SK-N-SH (cell line): Measurements from ENCODE around the gene ATP6V1F. TPM values are rescaled to one million over a fixed set of nuclear protein-coding genes. Genes with fewer than 3 reads are reported as not detected.

Source experiments
- CTCF ChIA-PET: fragments of 300-600, 350-600 bp; formaldehyde crosslinking; extraction: SDS; loops from one replicate; lab custom pipeline; 2021; lab: Yijun Ruan, JAX
- POLR2A ChIA-PET: fragments of 350-600 bp; sonication (Branson Sonifier 250); formaldehyde crosslinking; extraction: SDS; loops from one replicate; lab custom pipeline; 2020; ENCODE audit warnings: antibody characterized with exemption, inconsistent platforms; lab: Yijun Ruan, JAX
- DNase-seq: peaks from one replicate; pipeline ENCODE4 v3.0.0; 2012
- H2AFZ ChIP-seq: fragments of 200-600 bp; sonication (generic); 2 replicates; pipeline ENCODE4 v1.8.1; 2016; ENCODE audit warnings: antibody characterized with exemption, mild to moderate bottlenecking, low read depth
- H3F3A ChIP-seq: fragments of 200-600 bp; sonication (generic); replicated peaks from 2 replicates; pipeline ENCODE3; 2016; ENCODE audit warnings: antibody characterized with exemption, mild to moderate bottlenecking; ENCODE audit not compliant: insufficient read depth
- H3K27ac ChIP-seq, 2 experiments: fragments of 200-500 bp in 1 of 2; fragments of 200-600 bp in 1 of 2; sonication (Bioruptor generic) in 1 of 2; sonication (generic), shearing (Covaris generic) in 1 of 2; 2 replicates each; pipeline versions ENCODE4 v1.5.1 to v1.6.1; 2014 to 2016; ENCODE audit warnings: low read depth in 2 of 2, inconsistent platforms in 1 of 2, low read length in 1 of 2, mild to moderate bottlenecking in 1 of 2, mixed read lengths in 1 of 2
- H3K27me3 ChIP-seq: fragments of 200-600 bp; sonication (generic), shearing (Covaris generic); 2 replicates; pipeline ENCODE4 v1.6.1; 2016; ENCODE audit warnings: mixed run types; ENCODE audit not compliant: insufficient read depth
- H3K36me3 ChIP-seq, 2 experiments: fragments of 200-500 bp in 1 of 2; fragments of 200-600 bp in 1 of 2; sonication (Bioruptor generic) in 1 of 2; sonication (generic) in 1 of 2; replicated peaks in 1 of 2; 2 replicates each; pipeline versions ENCODE3 to v1.5.1; 2014 to 2016; ENCODE audit warnings: low read length in 1 of 2, mild to moderate bottlenecking in 1 of 2; ENCODE audit not compliant: insufficient read depth in 2 of 2, control insufficient read depth in 1 of 2
- H3K4me1 ChIP-seq, 2 experiments: fragments of 200-500 bp in 1 of 2; fragments of 200-600 bp in 1 of 2; sonication (Bioruptor generic) in 1 of 2; sonication (generic), shearing (Covaris generic) in 1 of 2; 2 replicates each; pipeline versions ENCODE4 v1.5.1 to v1.6.1; 2014 to 2016; ENCODE audit warnings: low read depth in 1 of 2, low read length in 1 of 2, mixed run types in 1 of 2; ENCODE audit not compliant: insufficient read depth in 2 of 2, control insufficient read depth in 1 of 2
- H3K4me2 ChIP-seq: fragments of 200-600 bp; sonication (generic), shearing (Covaris generic); 2 replicates; pipeline ENCODE4 v1.6.1; 2017; ENCODE audit warnings: mixed run types
- H3K4me3 ChIP-seq, 2 experiments: fragments of 200-500 bp in 1 of 2; fragments of 200-600 bp in 1 of 2; sonication (Bioruptor generic) in 1 of 2; sonication (generic), shearing (Covaris generic) in 1 of 2; 2 replicates each; pipeline versions ENCODE4 v1.5.1 to v1.8.1; 2014 to 2016; ENCODE audit warnings: low read depth in 2 of 2, inconsistent platforms in 1 of 2, low read length in 1 of 2, mild to moderate bottlenecking in 1 of 2, mixed read lengths in 1 of 2, moderate library complexity in 1 of 2
- H3K79me2 ChIP-seq: fragments of 200-600 bp; sonication (generic); 2 replicates; pipeline ENCODE4 v1.8.1; 2017; ENCODE audit warnings: mild to moderate bottlenecking; ENCODE audit not compliant: insufficient read depth
- H3K9ac ChIP-seq: fragments of 200-600 bp; sonication (generic); 2 replicates; pipeline ENCODE4 v1.6.1; 2017; ENCODE audit warnings: mixed run types
- H3K9me2 ChIP-seq: fragments of 200-600 bp; sonication (generic); 2 replicates; pipeline ENCODE4 v1.6.1; 2017; ENCODE audit warnings: mixed run types
- H3K9me3 ChIP-seq: fragments of 200-600 bp; sonication (generic); 2 replicates; pipeline ENCODE4 v1.6.1; 2017; ENCODE audit warnings: mixed run types, mild to moderate bottlenecking, moderate library complexity
- H4K20me1 ChIP-seq: fragments of 200-600 bp; sonication (generic); 2 replicates; pipeline ENCODE4 v1.6.1; 2017; ENCODE audit warnings: mild to moderate bottlenecking, mixed run types; ENCODE audit not compliant: insufficient read depth
- ELF1 ChIP-seq: IDR thresholded peaks from 2 replicates; pipeline ENCODE4 v1.4.0; 2012
- GABPA ChIP-seq: IDR thresholded peaks from 2 replicates; pipeline ENCODE4 v1.4.0; 2012; ENCODE audit warnings: low read depth, mild to moderate bottlenecking
- NRF1 ChIP-seq: IDR thresholded peaks from 2 replicates; pipeline ENCODE4 v1.6.1; 2012; ENCODE audit warnings: low read depth, mild to moderate bottlenecking, low read length
- RCOR1 ChIP-seq: fragments of 150-350 bp; IDR thresholded peaks from 2 replicates; pipeline ENCODE4 v1.6.1; 2017; ENCODE audit warnings: antibody characterized with exemption, low read length
- RXRA ChIP-seq: IDR thresholded peaks from 2 replicates; pipeline ENCODE4 v1.4.0; 2012; ENCODE audit warnings: low read depth, mild to moderate bottlenecking, borderline replicate concordance
- SIN3A ChIP-seq: IDR thresholded peaks from 2 replicates; pipeline ENCODE4 v1.6.1; 2012; ENCODE audit warnings: low read depth, mild to moderate bottlenecking, low read length, moderate library complexity, borderline replicate concordance
- TCF12 ChIP-seq: IDR thresholded peaks from 2 replicates; pipeline ENCODE4 v1.4.0; 2012
- YY1 ChIP-seq: IDR thresholded peaks from 2 replicates; pipeline ENCODE4 v1.4.0; 2012; ENCODE audit warnings: low read depth, mild to moderate bottlenecking
- WGBS: methylation state at CpG from one replicate; pipeline ENCODE4 v1.1.6; 2017; ENCODE audit warnings: low lambda C conversion rate; 5-methylcytosine and 5-hydroxymethylcytosine counted together
- polyA plus RNA-seq, 3 experiments: library from polyadenylated mRNA; depleted of rRNA; stranded (reverse); fragments of >200 nt; gene quantifications; 2 replicates each; pipeline ENCODE4 v1.2.3, GENCODE V29; 2012
- TF ChIP-seq, protein P1 (sequence below): fragments of 150-350 bp; IDR thresholded peaks from 2 replicates; pipeline ENCODE4 v1.6.1; 2017; ENCODE audit warnings: antibody characterized with exemption, low read length, low read depth, borderline replicate concordance
- TF ChIP-seq, protein P2 (sequence below): fragments of 150-350 bp; IDR thresholded peaks from 2 replicates; pipeline ENCODE4 v1.6.1; 2016; ENCODE audit warnings: mild to moderate bottlenecking, low read depth, low read length
- TF ChIP-seq, protein P3 (sequence below): IDR thresholded peaks from 2 replicates; pipeline ENCODE4 v1.4.0; 2012; ENCODE audit warnings: low read depth, borderline replicate concordance

ATP6V1F gene
- polyA plus RNA-seq, 1 of the 3 experiments (the other 2 are of a cell fraction) = 495 TPM

DNA sequence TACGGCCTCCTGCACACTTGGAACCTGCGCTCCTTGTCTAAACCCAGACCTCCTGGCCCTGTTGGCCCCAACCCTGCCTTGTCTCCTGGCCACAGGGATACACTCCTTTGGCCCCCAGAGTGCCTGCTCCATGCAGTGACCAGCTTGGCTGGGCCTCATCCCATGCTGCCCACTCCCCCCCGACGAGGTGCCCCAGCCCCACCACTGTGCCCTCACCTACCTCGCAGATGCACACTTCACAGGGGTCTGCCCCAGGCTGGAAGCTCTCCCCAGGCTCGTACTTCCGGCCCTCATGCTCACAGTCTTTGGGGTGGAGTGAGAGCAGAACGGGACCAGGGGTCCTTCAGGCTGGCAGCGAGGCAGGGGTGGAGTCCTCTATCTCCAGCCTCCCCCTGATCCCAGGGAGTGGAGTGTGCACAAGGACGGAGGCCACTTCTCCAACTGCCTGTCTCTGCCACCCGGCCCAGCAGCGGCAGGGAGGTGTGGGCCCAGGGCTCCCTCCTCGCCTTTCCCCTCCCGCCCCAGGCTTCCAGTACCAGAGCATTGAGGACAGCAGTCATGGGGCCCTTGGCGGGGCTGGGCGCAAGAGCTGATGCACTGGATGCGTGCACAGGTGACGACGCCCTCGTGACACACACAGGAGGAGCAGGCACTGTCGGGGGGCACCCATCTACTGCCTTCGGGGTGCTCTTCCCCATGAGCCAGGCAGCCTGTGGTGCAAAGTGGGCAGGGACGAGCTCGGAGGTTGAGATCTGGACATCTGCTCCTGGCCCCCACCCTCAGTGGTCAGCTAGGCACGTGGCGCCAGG is 22.1 kb downstream of the ATP6V1F start:
- ChIA-PET POLR2A (no interaction called here), CTCF (interaction anchor here (0.7 to 12.3 kb wide), 46 partner anchors 8 to 556 kb away, joined by 3 to 181 read pairs (median 6); partner anchors contain the start of genes ATP6V1F, GARIN1A, IRF5 and KCP)
- 86% methylated on average over 14 of the region's 26 CpGs for WGBS
- Histone ChIP-seq H4K20me1 (no peaks in the 10 kb centered on the region), H3K27me3 (peaks cover 5% of the 10 kb centered on the region; the same call in 1 of the 2 replicates), H3K4me2 (no peak overlapping the region), H3K9me3 (no peaks in the 10 kb centered on the region), H3K4me3 (no peak overlapping the region), H3K27ac (no peak overlapping the region), H2AFZ (no peak overlapping the region), H3K79me2 (no peaks in the 10 kb centered on the region), H3K9me2 (no peaks in the 10 kb centered on the region), H3K4me1 (peaks cover 0 to 7% of the 10 kb centered on the region in 2 experiments; a peak in 1 of 4 replicates), H3K9ac (no peak overlapping the region), H3F3A (peaks cover 4% of the 10 kb centered on the region), H3K36me3 (no peaks in the 10 kb centered on the region)
- TF ChIP-seq, protein P1, sequence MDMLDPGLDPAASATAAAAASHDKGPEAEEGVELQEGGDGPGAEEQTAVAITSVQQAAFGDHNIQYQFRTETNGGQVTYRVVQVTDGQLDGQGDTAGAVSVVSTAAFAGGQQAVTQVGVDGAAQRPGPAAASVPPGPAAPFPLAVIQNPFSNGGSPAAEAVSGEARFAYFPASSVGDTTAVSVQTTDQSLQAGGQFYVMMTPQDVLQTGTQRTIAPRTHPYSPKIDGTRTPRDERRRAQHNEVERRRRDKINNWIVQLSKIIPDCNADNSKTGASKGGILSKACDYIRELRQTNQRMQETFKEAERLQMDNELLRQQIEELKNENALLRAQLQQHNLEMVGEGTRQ = no peak
- no peak for TF ChIP-seq YY1
- no peak for TF ChIP-seq GABPA
- no peak for TF ChIP-seq ELF1
- no peak for TF ChIP-seq TCF12
- TF ChIP-seq RXRA = no peak
- TF ChIP-seq SIN3A = no peak
- TF ChIP-seq, protein P2, sequence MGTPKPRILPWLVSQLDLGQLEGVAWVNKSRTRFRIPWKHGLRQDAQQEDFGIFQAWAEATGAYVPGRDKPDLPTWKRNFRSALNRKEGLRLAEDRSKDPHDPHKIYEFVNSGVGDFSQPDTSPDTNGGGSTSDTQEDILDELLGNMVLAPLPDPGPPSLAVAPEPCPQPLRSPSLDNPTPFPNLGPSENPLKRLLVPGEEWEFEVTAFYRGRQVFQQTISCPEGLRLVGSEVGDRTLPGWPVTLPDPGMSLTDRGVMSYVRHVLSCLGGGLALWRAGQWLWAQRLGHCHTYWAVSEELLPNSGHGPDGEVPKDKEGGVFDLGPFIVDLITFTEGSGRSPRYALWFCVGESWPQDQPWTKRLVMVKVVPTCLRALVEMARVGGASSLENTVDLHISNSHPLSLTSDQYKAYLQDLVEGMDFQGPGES = no peak
- TF ChIP-seq, protein P3, sequence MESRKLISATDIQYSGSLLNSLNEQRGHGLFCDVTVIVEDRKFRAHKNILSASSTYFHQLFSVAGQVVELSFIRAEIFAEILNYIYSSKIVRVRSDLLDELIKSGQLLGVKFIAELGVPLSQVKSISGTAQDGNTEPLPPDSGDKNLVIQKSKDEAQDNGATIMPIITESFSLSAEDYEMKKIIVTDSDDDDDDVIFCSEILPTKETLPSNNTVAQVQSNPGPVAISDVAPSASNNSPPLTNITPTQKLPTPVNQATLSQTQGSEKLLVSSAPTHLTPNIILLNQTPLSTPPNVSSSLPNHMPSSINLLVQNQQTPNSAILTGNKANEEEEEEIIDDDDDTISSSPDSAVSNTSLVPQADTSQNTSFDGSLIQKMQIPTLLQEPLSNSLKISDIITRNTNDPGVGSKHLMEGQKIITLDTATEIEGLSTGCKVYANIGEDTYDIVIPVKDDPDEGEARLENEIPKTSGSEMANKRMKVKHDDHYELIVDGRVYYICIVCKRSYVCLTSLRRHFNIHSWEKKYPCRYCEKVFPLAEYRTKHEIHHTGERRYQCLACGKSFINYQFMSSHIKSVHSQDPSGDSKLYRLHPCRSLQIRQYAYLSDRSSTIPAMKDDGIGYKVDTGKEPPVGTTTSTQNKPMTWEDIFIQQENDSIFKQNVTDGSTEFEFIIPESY = no peak
- no peak for TF ChIP-seq RCOR1
- no peak for TF ChIP-seq NRF1
- DNase-seq = peak; percentile 49
